Gastrocnemius medialis (tissue), 4 donors: ENCODE results near the gene RPL12.

Experiments
- POLR2A ChIP-seq, 2 donors: fragments of 450-650 bp; IDR thresholded peaks; one replicate each; pipeline ENCODE4 v1.6.1; 2017; ENCODE audit warnings: antibody characterized with exemption in 2 of 2, mild to moderate bottlenecking in 2 of 2, moderate library complexity in 2 of 2
- TF ChIP-seq, protein P1 (sequence below), 5 experiments: fragments of 450-650 bp in 3 of 5; fragments of 200-600 bp in 2 of 5; sonication (generic) in 2 of 5; IDR thresholded peaks in 4 of 5; conservative IDR thresholded peaks in 1 of 5; 1 replicate in 4 of 5; 2 replicates in 1 of 5; pipeline ENCODE4 v1.5.1; 2016 to 2019; ENCODE audit warnings: antibody characterized with exemption in 5 of 5, mild to moderate bottlenecking in 3 of 5, moderate library complexity in 3 of 5

DNA sequence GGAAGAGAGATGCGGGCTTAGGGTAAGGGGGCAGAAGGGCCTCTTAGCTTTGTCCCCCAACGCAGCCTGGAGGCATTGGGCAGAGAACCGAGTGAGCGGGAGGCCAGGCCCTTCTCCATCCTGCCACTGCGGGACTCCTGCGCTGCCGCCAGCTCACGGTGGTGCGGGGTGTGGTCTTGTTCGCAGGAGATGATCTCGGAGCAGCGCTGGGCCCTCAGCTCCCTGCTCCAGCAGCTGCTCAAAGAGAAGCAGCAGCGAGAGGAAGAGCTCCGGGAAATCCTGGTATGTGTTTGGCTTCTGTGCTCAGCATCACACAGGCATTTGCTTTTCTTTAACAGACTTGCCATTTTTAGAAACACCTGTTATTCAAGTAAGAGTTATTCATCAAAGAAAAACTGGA lies 41.4 kb upstream of the RPL12 start:
- TF ChIP-seq, protein P1, sequence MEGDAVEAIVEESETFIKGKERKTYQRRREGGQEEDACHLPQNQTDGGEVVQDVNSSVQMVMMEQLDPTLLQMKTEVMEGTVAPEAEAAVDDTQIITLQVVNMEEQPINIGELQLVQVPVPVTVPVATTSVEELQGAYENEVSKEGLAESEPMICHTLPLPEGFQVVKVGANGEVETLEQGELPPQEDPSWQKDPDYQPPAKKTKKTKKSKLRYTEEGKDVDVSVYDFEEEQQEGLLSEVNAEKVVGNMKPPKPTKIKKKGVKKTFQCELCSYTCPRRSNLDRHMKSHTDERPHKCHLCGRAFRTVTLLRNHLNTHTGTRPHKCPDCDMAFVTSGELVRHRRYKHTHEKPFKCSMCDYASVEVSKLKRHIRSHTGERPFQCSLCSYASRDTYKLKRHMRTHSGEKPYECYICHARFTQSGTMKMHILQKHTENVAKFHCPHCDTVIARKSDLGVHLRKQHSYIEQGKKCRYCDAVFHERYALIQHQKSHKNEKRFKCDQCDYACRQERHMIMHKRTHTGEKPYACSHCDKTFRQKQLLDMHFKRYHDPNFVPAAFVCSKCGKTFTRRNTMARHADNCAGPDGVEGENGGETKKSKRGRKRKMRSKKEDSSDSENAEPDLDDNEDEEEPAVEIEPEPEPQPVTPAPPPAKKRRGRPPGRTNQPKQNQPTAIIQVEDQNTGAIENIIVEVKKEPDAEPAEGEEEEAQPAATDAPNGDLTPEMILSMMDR (IDR thresholded peaks at IDR 0.05 in 4 of 5, conservative IDR thresholded peaks at IDR 0.05 in 1 of 5): no peak
- TF ChIP-seq POLR2A (IDR thresholded peaks at IDR 0.05): no peak
